ENCODE results near the gene EFTUD2.
A peak's percentile ranks its signal among the peaks of the same experiment; 100 is the strongest.

DNA sequence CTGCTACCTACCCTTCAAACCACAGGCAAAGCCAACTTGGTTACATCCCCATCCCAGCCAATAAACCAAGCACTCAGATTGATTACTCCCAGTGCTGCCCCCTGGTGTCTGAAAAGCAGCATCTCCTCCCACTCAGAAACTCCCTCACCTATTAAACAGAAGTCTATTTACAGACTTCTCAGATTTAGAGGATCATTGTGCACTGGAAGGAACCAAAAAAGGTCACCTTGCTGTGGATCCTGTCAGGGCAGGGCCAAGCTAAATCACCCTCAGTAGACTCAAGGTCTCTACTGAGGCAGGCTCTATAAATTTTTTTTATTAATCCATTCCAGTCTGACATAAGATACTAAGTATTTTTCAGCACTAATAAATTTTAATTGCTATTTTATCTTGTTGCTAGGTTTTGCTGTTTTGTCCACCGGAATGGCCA is 34.0 kb downstream of the EFTUD2 start:
- TF ChIP-seq, protein P1, sequence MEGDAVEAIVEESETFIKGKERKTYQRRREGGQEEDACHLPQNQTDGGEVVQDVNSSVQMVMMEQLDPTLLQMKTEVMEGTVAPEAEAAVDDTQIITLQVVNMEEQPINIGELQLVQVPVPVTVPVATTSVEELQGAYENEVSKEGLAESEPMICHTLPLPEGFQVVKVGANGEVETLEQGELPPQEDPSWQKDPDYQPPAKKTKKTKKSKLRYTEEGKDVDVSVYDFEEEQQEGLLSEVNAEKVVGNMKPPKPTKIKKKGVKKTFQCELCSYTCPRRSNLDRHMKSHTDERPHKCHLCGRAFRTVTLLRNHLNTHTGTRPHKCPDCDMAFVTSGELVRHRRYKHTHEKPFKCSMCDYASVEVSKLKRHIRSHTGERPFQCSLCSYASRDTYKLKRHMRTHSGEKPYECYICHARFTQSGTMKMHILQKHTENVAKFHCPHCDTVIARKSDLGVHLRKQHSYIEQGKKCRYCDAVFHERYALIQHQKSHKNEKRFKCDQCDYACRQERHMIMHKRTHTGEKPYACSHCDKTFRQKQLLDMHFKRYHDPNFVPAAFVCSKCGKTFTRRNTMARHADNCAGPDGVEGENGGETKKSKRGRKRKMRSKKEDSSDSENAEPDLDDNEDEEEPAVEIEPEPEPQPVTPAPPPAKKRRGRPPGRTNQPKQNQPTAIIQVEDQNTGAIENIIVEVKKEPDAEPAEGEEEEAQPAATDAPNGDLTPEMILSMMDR (IDR thresholded peaks at IDR 0.05): peak; percentile 88
- TF ChIP-seq ETV6 (CRISPR knock-in tag; IDR thresholded peaks at IDR 0.05): no peak
- TF ChIP-seq, protein P2, sequence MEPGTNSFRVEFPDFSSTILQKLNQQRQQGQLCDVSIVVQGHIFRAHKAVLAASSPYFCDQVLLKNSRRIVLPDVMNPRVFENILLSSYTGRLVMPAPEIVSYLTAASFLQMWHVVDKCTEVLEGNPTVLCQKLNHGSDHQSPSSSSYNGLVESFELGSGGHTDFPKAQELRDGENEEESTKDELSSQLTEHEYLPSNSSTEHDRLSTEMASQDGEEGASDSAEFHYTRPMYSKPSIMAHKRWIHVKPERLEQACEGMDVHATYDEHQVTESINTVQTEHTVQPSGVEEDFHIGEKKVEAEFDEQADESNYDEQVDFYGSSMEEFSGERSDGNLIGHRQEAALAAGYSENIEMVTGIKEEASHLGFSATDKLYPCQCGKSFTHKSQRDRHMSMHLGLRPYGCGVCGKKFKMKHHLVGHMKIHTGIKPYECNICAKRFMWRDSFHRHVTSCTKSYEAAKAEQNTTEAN (CRISPR knock-in tag; IDR thresholded peaks at IDR 0.05): no peak

Measured in WTC11 (cell line).